HG03066 (cell line): ENCODE results near the gene NIT1.

ENCODE experiments used
- ATAC-seq: cut with Tn5 transposase; IDR thresholded peaks from one replicate; pipeline ENCODE4 v1.9.1; 2021; ENCODE audit warnings: low read depth; ENCODE audit not compliant: unreplicated experiment

NIT1 gene

DNA sequence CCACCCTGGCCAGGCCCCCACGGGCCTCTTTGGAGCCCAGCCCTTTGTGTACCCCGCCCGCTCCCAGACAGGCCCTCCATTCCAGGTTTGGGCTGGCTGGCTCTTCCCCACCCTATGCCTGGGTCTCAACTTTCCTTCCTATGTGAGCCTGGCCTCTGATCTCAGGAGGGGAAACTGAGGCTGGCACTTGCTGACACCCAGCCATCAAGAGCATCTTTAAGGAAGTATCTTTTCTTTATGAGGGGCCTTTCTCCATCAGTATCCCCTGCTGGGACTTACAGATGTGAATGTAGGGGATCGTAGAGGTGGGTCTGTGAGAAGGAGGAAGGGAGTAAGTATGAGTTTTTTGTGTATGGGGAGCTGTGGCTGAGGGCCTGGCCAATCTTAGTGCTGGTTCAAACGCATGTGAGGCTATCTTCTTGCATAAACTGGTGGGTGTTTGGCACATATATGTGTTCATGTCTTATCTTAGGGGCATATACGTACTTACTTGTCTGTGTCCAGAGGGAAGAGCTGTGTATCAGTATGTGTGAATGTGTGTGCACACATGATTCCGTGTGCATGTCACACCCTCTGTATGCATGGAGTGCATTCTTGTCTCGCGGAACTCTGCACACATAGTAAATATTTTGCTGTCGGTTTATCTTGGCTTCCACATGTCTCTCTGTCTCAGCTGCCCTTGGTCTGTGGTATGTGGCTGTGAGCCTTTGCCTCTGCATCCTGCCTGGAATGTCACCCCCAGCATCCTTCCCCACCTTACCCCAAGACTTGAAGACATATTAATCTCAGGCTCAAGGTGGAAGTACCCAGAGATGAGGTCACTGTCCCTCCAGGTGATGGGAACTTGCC lies 33.9 kb upstream of the NIT1 start:
- no peak for ATAC-seq

DNA sequence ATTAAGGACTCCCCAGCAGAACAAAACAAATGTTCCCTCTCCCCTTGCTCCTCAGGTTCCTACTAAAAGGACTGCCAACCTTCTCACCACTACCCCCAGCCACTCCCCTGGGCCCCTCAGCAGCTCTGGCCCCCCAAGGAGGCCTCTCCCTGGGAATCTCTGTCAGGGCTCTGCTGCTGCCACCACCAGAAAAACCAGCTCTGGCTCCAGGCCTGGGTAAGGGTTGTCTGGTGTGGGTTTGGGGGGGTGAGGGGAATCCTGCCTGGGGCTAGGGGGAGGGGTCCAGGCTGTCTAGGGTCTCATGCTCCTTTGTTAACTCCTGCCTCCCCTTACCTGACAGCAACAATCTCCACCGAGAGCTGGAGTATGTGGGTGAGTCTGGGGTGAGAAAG lies 33.3 kb upstream of the NIT1 start:
- no peak for ATAC-seq

DNA sequence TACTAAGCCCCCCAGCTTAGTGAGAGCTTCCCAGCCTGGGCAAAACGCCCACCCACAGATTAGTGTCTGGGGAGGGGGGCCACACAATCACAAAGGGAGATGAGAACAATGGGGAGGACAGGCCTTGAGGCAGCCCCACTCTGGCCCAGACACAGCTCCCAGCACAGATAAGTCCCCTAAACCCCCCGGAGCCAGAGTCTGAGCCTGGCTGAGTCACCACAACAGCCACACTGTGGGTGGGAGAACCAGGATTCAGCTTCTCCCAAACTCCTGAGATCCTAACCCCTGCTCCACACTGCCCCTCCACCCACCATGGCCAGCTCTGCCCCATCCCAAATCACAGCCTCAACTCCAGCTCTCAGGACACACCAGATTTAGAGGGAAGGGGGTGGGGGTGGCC lies 32.7 kb upstream of the NIT1 start:
- no peak for ATAC-seq

DNA sequence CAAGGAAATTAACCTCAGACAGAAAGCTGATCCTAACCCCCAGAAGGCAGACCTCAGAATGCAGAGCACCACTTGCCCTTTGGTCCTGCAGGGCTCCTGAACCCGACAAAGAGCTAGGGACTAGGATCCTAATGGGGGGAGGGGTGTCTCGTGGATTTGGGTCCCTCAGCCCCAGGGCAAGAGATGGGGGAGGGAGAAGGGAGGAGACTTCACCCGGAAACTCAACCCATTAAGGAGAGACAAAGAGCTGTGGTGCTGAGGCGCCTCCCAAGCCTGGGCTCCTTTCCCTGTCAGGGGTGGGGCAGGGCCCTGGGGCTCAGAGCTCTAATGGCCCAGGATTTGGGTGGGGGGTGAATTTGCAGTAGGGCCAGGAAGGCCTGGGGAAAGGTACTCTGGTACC lies 31.4 kb upstream of the NIT1 start:
- no peak for ATAC-seq

DNA sequence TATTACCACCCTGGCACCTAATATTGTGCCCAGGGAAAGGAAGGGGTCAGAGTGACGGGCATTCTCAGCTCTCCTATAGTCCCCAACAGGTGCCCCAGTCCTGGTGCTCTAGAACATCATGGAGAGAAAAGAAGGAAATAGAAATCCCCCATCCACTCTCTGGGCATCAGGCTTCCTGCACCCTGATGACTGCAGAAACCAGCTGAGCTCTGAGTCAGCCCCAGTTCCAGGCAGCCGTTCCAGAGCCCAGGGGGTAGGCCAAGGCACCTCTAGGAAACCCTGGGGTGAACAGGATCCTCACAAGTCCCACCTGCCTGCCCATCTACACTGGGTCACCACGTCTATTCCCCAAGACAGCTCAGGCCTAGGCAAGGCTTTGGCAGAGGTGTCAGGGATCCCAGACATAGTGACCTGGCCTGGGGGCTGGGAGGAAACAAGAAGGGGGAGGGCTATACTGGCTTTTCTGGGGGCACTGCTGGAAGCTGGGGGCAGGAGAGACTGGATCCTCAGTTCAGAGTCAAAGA lies 29.3 kb upstream of the NIT1 start:
- no peak for ATAC-seq

DNA sequence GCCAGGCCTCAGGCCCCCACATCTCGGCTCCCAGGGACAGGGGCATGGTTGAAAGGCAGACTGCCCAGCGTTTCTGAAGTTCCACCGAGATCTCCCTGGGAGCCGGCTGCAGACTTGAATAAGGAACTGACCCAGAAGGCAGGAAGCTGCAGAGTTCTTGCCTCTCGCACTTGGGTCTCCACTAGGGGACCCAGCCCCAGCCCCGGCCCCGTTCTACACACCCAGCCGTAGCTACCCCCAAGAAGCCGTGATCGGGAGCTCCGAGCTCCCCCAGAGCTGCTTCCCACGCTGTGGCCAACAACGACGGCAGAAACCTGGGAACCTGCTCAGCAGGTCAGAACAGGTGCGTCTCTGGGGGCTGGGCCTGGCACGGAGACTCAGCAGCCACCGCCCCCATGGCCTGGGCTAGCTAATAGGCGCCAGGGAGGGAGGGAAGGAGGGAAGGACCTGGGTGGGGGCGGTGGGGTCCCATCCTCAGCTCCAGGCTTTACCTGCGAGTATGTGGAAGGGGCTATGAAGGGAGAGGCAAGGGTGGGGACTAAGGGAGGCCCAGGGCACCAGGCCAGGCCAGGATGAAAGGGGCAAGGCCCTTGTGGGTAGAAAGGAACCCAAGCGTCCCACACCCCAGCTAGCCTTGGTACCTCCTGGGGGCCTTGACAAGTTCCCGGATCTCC lies 28.5 kb upstream of the NIT1 start, which contains the start of gene NECTIN4:
TSS of gene NECTIN4 (minus strand) at position 308 of the 674 bp plus-strand sequence. CDS start at position 46, 262 bp downstream.
- ATAC-seq: no peak

DNA sequence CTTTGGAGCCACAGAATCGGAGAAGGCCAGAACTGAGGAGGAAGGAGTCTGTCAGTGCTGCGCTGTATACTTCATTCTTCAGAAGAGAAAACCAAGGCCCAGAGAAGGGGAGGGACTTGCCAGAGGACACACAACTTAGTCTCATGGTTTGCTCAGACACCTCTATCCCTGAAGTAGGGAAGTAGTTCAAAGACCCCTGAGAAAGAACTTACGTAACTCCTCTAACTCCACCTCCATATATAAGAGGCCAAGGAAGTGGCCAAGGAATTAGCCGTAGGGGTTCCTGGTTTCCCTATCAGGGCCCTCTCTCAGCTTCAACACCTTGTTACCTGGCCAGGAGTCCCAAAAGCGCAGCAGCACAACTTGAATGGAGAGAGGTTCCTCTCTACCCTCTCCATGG lies 28.0 kb upstream of the NIT1 start:
- no peak for ATAC-seq

DNA sequence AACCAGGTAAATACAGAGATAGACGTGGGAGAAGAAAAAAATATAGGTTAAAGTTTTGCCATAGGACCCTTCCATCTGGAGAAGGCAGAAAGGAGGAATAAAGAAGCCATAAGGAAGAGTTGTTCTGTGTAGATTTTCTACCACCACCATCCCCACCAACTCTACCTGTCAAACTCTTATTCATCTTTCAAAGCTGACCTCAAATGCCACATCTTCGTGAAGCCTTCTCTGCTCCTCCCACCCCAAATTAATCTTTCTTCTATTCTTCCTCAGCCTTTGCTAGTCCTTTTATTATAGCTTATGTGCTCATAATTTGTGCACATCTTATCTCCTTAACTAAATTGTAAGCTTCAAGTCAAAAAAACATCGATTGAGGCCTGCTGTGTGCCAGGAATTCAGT lies 27.3 kb upstream of the NIT1 start:
- no peak for ATAC-seq

DNA sequence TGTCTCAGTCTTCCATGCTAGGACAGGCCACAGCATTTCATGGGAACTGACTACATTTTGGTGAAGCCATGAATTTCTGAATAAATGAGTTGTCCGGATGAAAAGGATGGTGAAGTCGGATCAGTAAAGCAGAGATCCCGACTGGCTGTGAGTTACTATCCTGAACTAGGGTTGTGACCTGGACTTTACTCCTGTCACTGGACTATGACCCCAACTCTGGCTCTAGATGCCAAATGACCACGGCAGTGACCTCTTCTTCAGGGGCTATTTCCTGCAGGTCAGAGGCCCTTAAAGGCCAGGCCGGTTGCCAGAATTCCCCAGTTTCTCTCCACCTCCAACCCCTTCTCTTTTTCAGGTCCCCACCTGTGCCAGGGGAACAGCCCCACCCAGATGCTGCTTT lies 26.8 kb upstream of the NIT1 start:
- no peak for ATAC-seq

DNA sequence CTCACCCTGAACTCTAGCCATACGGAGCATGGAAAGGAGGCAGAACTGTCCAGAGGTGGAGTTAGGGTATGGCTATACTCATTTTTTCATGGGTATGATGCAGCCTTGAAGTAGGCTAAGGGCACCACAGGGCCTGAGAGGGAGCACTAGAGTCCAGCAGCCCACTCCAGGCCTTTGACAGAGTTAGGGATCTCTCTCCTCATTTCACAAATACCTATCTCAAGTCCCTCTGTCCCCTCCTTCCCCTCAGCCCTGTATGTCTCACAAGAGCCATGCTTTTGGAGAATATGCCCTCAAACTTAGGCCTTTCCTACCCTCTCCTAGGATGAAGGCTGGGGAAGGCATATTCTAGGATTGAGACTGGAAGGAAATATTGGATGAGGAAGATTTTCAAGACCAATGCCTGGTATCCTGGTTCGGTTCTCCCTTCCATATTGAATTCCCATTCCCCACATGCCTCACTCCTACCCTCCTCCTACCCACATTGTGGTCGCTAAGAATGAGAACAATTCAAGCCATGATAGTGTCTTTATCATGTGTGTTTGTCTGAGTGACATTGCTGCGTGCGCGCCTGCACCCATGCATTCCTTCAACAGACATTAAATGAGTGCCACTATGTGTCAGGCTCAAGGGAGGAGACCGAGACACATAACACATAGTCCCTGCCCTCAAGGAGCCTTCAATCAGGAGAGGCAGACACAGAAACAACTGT lies 26.0 kb upstream of the NIT1 start:
- no peak for ATAC-seq

DNA sequence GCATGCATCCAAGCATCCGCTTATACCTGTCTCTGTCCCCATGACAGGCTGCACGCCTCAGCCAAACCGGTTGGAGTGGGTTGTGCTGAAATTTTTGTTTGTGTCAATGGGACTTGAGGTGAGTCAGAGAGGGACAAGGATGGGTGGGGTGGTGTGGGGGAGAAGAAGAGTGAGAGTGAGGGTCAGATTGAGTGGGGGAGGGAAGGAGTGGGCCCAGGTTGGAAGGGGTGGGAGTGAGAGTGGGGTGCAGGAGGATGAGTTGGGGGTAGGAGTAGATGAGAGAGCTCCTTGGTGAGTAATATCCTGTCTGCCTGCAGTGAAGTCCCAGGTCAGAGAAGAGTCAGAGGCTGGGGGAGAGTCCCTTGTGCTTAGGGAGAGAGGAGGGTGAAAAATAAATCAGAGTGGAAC lies 25.3 kb upstream of the NIT1 start:
- ATAC-seq: no peak

DNA sequence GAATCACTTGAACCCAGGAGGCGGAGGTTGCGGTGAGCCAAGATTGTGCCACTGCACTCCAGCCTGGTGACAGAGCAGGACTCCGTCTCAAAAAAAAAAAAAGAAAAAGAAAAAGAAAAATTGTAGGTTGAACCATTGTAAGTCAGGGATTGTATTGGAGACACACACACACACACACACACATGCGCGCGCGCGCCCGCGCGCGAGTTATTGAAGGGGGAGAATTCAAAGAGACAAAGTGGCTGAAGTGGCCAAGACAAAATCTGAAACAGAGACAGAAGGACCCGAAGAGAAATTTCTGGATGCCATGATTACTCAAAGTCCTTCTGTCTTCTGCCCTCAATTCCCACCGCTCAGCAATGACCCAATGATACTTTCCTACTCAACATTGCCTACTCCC lies 23.4 kb upstream of the NIT1 start:
- no peak for ATAC-seq

DNA sequence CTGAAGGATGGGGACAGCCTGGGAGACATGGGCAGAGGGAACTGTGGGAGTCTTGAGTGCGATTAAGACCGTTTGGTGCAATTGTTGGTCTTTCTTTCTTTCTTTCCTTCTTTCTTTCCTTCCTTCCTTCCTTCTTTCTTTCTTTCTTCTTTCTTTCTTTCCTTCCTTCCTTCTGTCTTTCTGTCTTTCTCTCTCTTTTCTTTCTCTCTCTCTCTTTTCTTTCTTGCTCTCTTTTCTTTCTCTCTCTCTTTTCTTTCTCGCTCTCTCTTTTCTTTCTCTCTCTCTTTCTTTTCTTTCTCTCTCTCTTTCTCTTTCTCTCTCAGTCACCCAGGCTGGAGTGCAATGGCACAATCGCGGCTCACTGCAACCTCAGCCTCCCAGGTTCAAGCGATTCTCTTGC lies 22.7 kb upstream of the NIT1 start:
- no peak for ATAC-seq

DNA sequence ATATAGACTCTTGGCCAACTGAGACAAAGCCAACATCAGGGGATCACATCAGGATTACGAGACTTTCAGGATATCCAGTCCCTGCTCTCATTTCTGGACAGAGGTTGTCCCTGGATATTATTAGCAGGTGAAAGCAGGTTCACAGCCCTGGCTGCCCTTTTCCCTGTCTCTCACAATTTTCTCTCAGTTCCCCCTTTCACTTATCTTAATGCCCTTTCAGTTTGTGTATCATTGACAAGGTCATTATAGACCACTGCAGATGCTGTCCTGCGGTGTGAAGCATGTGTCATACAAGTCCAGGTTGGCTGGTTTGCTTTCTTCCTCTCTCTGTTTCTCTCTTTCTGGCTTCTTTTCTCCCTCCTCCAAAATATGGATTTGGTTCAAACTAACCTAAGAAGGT lies 21.9 kb upstream of the NIT1 start:
- peak; percentile 43 for ATAC-seq

DNA sequence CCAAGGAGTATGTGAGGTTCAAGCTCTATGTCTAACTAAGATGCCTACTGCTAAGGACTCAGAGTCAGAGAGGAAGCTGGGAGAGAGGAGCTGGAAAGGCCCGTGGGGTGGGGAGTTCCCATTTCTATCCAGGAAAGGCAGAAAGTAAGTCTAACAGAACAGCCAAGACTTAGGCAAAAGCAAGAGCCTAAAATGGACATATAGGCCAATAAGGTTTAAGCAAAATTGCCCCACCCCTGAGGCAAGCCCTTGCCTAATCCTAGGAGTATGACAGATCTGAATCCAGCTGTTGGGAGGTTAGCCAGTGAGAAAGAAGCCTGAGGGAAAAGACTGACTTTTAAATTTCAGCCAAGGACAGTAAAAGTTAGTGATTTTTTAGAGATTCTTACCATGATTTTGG lies 21.4 kb upstream of the NIT1 start:
- ATAC-seq: no peak

DNA sequence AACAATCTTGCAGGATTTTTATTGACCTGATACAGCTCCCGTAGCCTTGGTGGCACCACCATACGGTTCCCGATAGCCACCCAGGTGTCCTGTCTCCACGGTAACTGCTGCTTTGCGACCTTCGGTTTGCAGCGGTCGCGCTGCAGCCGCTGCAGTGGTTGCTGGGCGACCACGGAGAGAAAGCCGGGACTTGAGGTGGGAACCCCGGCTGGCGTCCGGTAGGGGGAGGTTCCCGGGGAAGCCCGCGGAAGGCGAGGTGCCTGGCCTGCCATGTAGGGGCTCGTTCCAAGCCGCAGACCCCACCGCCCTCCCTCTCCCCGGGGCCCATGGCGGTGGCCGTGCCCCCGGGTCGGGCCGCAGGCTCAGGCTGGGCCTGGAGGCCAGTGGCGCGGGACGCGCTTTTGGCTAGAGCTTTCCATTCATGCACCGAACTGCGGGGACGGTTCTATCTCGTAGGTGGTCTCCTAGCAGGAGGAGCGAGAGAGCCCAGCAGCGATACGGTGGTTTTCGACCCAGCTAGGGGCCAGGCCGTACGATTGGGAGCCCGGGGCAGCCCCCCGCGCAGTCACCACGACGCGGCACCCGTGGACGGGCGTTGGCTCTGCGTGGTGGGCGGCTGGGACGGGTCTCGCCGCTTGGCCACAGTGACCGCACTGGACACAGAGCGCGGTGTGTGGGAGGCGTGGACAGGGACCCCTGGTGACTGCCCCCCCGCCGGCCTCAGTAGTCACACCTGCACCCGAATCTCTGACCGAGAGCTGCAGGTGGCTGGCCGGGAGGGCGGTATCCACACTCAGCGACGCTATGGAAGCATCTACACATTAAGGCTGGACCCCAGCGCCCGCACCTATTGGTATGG lies 19.5 kb upstream of the NIT1 start, which contains the start of gene KLHDC9:
TSS of gene KLHDC9 (plus strand) at position 152 of the 859 bp plus-strand sequence. CDS start at position 327, 175 bp downstream.
- ATAC-seq: peak; percentile 76

DNA sequence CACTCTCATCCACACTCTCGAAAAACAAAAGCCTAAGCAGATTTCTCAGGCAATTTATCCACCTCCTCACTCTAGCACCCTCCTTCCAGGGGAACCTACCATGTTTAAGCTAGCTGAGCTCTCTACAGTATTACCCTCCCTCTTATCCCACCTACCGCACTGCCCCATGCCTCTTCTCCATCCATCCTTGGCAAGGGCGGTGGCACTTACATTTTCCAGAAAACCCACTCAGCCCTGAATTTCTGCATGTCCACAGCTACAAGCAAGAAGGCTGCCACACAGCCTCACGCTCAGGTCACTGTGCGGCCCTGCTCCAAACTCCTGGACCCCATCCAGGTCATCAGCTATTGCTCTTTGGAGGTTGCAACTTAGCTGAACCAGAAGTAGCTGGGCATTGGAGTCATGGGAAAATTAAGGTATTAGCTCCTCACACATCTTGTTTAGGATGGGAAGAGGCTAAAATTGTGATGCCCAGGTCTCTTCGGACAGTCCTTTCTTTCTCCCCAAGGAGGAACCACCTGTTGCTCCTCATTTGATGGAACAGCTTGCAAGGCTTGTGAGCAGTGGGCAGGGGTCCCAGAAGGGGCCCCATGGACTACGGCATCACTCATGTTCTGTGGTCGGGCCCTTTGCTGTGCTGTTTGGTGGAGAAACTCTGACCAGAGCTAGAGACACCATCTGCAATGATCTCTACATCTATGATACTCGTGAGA lies 18.7 kb upstream of the NIT1 start:
- ATAC-seq: no peak

DNA sequence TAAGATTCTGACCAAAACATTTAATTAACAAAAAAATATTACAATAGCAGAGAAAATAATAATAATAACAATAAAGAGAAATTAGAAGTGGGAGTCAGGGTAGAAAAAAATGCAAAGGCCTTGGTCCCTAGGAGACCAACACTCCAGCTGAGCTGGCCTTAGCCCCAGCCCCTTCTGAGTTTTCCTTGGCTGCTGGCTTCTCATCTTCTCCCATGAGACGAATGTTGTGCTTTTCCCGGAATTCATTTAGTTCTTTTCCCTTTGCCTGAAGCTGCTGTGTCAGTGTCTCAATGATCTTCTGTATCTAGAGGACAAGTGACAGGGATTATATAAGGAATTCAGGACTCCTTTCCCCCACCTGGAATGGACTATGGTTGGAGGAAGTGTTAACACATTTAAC lies 17.3 kb upstream of the NIT1 start:
- no peak for ATAC-seq

DNA sequence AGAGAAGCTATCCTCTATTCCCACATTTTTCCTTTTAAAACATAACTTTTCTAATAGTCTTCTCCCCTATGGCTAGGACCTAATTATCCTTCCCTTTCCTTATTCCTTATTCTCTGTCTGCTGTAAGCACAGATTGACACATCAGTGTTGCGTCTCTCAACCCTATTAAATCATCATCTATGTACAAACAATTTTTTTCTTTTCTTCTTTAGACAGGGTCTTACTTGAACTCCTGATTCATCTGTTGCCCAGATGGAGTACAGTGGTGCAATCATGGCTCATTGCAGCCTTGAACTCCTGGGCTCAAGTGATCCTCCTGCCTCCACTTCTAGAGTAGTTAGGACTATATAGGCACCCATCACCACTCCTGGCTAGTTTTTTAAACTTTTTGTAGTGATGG lies 11.5 kb upstream of the NIT1 start:
- ATAC-seq: no peak

DNA sequence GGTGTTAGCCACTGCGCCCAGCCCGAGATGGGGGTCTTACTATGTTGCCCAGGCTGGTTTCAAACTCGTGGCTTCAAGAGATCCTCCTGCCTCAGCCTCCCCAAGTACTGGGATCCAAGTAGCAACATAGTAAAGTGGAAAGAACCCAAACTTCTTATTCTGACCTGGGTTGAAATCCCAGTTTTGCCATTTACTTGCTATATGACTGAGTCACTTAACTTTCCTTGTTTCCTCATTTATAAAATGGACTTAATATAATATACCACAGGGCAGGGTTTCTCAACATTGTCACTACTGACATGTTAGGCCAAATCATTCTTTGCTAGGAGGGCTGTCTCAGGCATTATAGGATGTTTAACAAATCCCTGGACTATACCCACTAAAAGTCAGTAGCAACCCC lies 6.8 kb upstream of the NIT1 start:
- ATAC-seq: no peak
